K562 (cell line): ENCODE measurements around the gene ANKDD1A. TPM values are rescaled to one million over a fixed set of nuclear protein-coding genes. Genes with fewer than 3 reads are reported as not detected.

Experiments used
- ARHGAP35 ChIP-seq: fragments of 450-650 bp; IDR thresholded peaks from 2 replicates; pipeline ENCODE4 v1.6.1; 2018; ENCODE audit not compliant: partially characterized antibody
- CBX1 ChIP-seq: sonication (generic); IDR thresholded peaks from 2 replicates; pipeline ENCODE4 v1.6.1; 2016; ENCODE audit warnings: antibody characterized with exemption, low read depth, mild to moderate bottlenecking
- MLLT1 ChIP-seq, 2 experiments: fragments of 450-650 bp; IDR thresholded peaks; 2 replicates each; pipeline ENCODE4 v1.6.1; 2016
- NFRKB ChIP-seq: fragments of 450-650 bp; IDR thresholded peaks from 2 replicates; pipeline ENCODE4 v1.6.1; 2016; ENCODE audit warnings: low read depth
- TAF1 ChIP-seq: IDR thresholded peaks from 2 replicates; pipeline ENCODE4 v1.6.1; 2011; ENCODE audit warnings: mild to moderate bottlenecking, low read length, moderate library complexity; ENCODE audit not compliant: insufficient read depth, control insufficient read depth, severe bottlenecking; ENCODE audit errors: extremely low read depth
- ZFP91 ChIP-seq: sonication (generic); formaldehyde crosslinking; IDR thresholded peaks from 2 replicates; pipeline ENCODE4 v1.8.0; 2022; ENCODE audit warnings: mild to moderate bottlenecking, missing genetic modification reagents
- ZNF263 ChIP-seq: sonication (generic); formaldehyde crosslinking; IDR thresholded peaks from 2 replicates; pipeline ENCODE4 v1.8.0; 2022; ENCODE audit warnings: mild to moderate bottlenecking, missing genetic modification reagents, borderline replicate concordance
- polyA plus RNA-seq, 8 experiments: library from polyadenylated mRNA; depleted of rRNA in 4 of 8; stranded (reverse) in 5 of 8; unstranded in 3 of 8; fragments of >200 nt; fragmentation: Nextera tagmentation in 2 of 8; fragmentation: Illumina TruSeq in 1 of 8; extraction: Ambion mirVana in 2 of 8; extraction: Trizol in 1 of 8; gene quantifications; 2 replicates each; pipeline versions ENCODE4 v1.2.1 to v1.2.3, GENCODE V29; 2011 to 2014; ENCODE audit warnings: inconsistent platforms in 1 of 8, missing spikeins in 1 of 8
- total RNA-seq, 7 experiments: library from RNA; depleted of rRNA in 6 of 7; stranded (reverse); fragments of >200 nt in 6 of 7; fragmentation: Illumina TruSeq in 2 of 7; extraction: Trizol in 2 of 7; gene quantifications; 2 replicates each; pipeline versions ENCODE4 v1.2.1 to v1.2.3, GENCODE V29; 2011 to 2021; ENCODE audit warnings: low replicate concordance in 1 of 7

ANKDD1A gene
- total and polyA plus RNA-seq, 9 of the 15 experiments (the other 6 are each of a cell fraction or from before 2014, with no cell fraction given), result 0.08 to 0.80 (median 0.43) TPM

GRCh38 chr15:64928626-64929220, 17.0 kb downstream of the ANKDD1A start (continued):
- no peak for TF ChIP-seq ZFP91 (CRISPR knock-in tag)
- no peak for TF ChIP-seq TAF1
- no peak for TF ChIP-seq ZNF263 (CRISPR knock-in tag)
- TF ChIP-seq CBX1, result no peak
- no peak for TF ChIP-seq MLLT1 (IDR thresholded peaks at IDR 0.05)
- TF ChIP-seq ARHGAP35, result no peak
- no peak for TF ChIP-seq NFRKB
- TF ChIP-seq, all 486 proteins: peak for 0
